Choroid plexus epithelial cell (primary cell): Measurements from ENCODE around the gene MAD1L1.

Experiments
- DNase-seq: peaks from one replicate; pipeline ENCODE4 v3.0.0-alpha.2; 2010; ENCODE audit warnings: low read depth
- H3K4me3 ChIP-seq: 2 replicates; pipeline ENCODE4 v1.5.1; 2011; ENCODE audit warnings: low read depth, mild to moderate bottlenecking, control low read depth, low read length, moderate library complexity
- CTCF ChIP-seq: conservative IDR thresholded peaks from 2 replicates; pipeline ENCODE4 v1.5.1; 2011; ENCODE audit warnings: low read depth, mild to moderate bottlenecking, control low read depth, inconsistent platforms, low read length, moderate library complexity

Gene MAD1L1

DNA sequence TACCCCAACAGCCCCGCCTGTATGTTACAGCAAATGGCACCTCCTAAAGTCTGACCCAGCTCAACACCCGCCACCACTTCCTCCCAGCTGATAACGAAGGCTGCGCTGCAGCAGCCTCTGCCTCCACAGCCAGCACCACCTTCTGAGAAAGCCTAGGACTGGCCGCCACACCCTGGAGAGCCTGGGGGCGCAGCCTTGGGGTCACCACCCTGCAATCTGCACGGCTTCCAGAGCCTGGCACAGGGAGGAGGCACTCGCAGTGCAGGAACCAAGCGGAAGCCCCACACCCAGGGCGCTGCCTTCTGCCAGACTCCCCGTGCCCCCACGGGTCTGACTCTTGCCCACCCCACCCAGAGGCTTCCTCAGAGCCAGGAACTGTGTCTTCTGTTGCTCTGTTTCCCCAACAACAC, 112.5 kb downstream of the MAD1L1 start:
- no peak for DNase-seq
- TF ChIP-seq CTCF, result no peak
- no peak overlapping the region for H3K4me3 ChIP-seq

GRCh38 chr7:2118630-2119190, 114.0 kb downstream of the MAD1L1 start:
- no peak for DNase-seq
- H3K4me3 ChIP-seq, result no peak overlapping the region

DNA sequence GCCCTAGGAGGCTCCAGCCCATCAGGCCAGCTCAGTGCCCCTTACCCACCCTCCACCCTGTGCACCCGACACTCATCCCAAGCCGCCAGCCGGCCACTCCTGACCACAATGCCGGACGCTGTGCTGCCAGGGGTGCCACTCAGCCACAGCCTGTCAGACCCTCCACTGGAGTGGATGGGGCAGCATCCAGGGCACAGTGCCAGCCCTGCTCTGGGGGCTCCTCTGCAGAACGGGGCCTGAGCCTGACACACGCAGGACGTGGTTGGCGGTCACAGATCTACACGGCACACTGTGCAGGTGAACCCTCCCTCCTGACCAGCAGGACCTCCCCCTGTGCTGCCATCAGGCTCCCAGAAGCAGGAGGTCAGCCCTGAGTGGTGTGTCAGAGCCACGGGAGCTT, 114.7 kb downstream of the MAD1L1 start:
- no peak for DNase-seq
- no peak for TF ChIP-seq CTCF
- no peak overlapping the region for H3K4me3 ChIP-seq

More at GRCh38 chr7:2118630-2119190, 114.0 kb downstream of the MAD1L1 start:
- no peak for TF ChIP-seq CTCF

GRCh38 chr7:2117646-2118045, 115.1 kb downstream of the MAD1L1 start:
- TF ChIP-seq CTCF, result no peak
- no peak overlapping the region for H3K4me3 ChIP-seq
- no peak for DNase-seq

DNA sequence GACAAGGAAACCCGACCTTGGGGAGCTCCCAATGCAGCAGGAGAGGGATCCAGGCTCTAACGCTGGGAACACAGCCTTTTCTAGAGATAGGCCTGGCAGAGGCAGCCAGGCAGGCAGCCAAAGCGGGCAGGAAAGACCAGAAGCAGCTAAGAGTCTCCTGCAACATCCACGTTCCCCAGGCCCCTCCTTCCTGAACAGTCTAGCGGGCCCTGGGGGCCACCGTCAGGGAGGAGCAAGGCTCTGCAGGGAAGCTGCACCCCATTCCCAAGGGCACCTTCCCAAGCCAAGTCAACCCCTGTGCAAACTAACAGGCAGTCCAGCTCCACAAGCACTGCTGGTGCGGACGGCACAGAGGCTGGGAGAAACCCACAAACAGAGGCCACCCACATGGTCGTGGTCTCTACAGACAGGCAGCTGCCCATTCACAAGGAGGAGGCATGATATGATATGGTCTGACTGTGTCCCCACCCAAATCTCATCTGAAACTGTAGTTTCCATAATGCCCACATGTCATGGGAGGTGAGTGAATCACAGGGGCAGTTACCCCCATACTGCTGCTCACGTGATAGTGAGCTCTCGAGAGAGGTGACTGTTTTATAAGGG, 115.7 kb downstream of the MAD1L1 start:
- DNase-seq, result no peak
- no peak overlapping the region for H3K4me3 ChIP-seq
- no peak for TF ChIP-seq CTCF

GRCh38 chr7:2116448-2116810, 116.3 kb downstream of the MAD1L1 start:
- H3K4me3 ChIP-seq, result no peak overlapping the region
- TF ChIP-seq CTCF, result no peak

More at GRCh38 chr7:2116448-2116810, 116.3 kb downstream of the MAD1L1 start:
- DNase-seq, result no peak
